HepG2 (cell line): ENCODE results near the gene CTNNA3. TPM values are rescaled to one million over a fixed set of nuclear protein-coding genes. Genes with fewer than 3 reads are reported as not detected.

Source experiments
- ATAC-seq: fragments of 200-7000 bp; cut with Tn5 transposase; 3 replicates; pipeline ENCODE4 v1.9.1; 2020; ENCODE audit warnings: mild to moderate bottlenecking, moderate library complexity
- BruUV-seq: library from RNA; stranded (reverse); fragments of 400-500 nt; replicated peaks from 2 replicates; lab custom pipeline; 2021; lab: Mats Ljungman, UMichigan
- CTCF ChIA-PET: fragments of 300-600 bp; formaldehyde crosslinking; extraction: SDS; loops from one replicate; lab custom pipeline; 2021; ENCODE audit warnings: low total read pairs, inconsistent platforms, low intra/inter-chr PET ratio; lab: Yijun Ruan, JAX
- POLR2A ChIA-PET: fragments of 350-600 bp; sonication (Branson Sonifier 250); formaldehyde crosslinking; loops from one replicate; lab custom pipeline; 2020; ENCODE audit warnings: antibody characterized with exemption, inconsistent platforms; lab: Yijun Ruan, JAX
- DNase-seq: peaks from one replicate; pipeline ENCODE4 v3.0.0-alpha.2; 2015; ENCODE audit warnings: low spot score
- FAIRE-seq: peaks from 3 replicates; lab custom pipeline; 2011; peaks lifted over from hg19 to GRCh38; lab: Jason Lieb, UNC
- H2AFZ ChIP-seq: one replicate; pipeline ENCODE4 v1.6.1; 2011; ENCODE audit warnings: low read length, inconsistent platforms
- H3K27ac ChIP-seq: fragments of 300-600 bp; 3 replicates; pipeline ENCODE4 v1.8.0; 2011; ENCODE audit warnings: mixed run types, mild to moderate bottlenecking, mixed read lengths, low read length, inconsistent platforms; ENCODE audit not compliant: insufficient read depth; ENCODE audit errors: extremely low read length
- H3K27me3 ChIP-seq, 2 experiments: fragments of 200-600 bp in 1 of 2; 2 replicates in 1 of 2; 3 replicates in 1 of 2; pipeline versions ENCODE4 v1.6.0 to v1.8.0; 2011; ENCODE audit warnings: low read length in 2 of 2, mild to moderate bottlenecking in 2 of 2, moderate library complexity in 2 of 2, inconsistent platforms in 1 of 2; ENCODE audit not compliant: insufficient read depth in 2 of 2, control insufficient read depth in 1 of 2
- H3K36me3 ChIP-seq, 2 experiments: fragments of 200-600 bp in 1 of 2; replicated peaks in 1 of 2; 2 replicates in 1 of 2; 3 replicates in 1 of 2; pipeline versions ENCODE4 v1.5.1 to v1.8.0; 2011; ENCODE audit warnings: low read length in 2 of 2, inconsistent platforms in 1 of 2; ENCODE audit not compliant: insufficient read depth in 2 of 2, control insufficient read depth in 1 of 2
- H3K4me1 ChIP-seq: 2 replicates; pipeline ENCODE4 v1.5.1; 2012; ENCODE audit warnings: low read length, inconsistent platforms; ENCODE audit not compliant: insufficient read depth
- H3K4me2 ChIP-seq: 2 replicates; pipeline ENCODE4 v1.6.0; 2011; ENCODE audit warnings: low read depth, low read length, inconsistent platforms
- H3K4me3 ChIP-seq, 3 experiments: fragments of 200-600 bp in 1 of 3; sonication (generic), shearing (Covaris generic) in 1 of 3; replicated peaks in 1 of 3; 2 replicates each; pipeline ENCODE4 v1.5.1; 2011 to 2016; ENCODE audit warnings: low read length in 3 of 3, inconsistent platforms in 2 of 3, low read depth in 2 of 3, mild to moderate bottlenecking in 2 of 3, control low read depth in 1 of 3, mixed read lengths in 1 of 3; ENCODE audit not compliant: insufficient read depth in 1 of 3
- H3K79me2 ChIP-seq: one replicate; pipeline ENCODE4 v1.6.1; 2011; ENCODE audit warnings: low read length, inconsistent platforms; ENCODE audit not compliant: insufficient read depth
- H3K9ac ChIP-seq: 2 replicates; pipeline ENCODE4 v1.6.0; 2011; ENCODE audit warnings: mild to moderate bottlenecking, low read depth, low read length, inconsistent platforms; ENCODE audit not compliant: insufficient read depth
- H3K9me3 ChIP-seq: 2 replicates; pipeline ENCODE4 v1.5.1; 2012; ENCODE audit warnings: mild to moderate bottlenecking, low read length
- H4K20me1 ChIP-seq: 2 replicates; pipeline ENCODE4 v1.6.0; 2011; ENCODE audit warnings: inconsistent platforms, mild to moderate bottlenecking, low read length, moderate library complexity; ENCODE audit not compliant: insufficient read depth
- ATF1 ChIP-seq: IDR thresholded peaks from 2 replicates; pipeline ENCODE4 v1.6.1; 2016; ENCODE audit warnings: mild to moderate bottlenecking, control low read depth
- ISX ChIP-seq: sonication (generic); formaldehyde crosslinking; conservative IDR thresholded peaks from 2 replicates; pipeline ENCODE4 v1.5.0; 2020; ENCODE audit warnings: missing genetic modification reagents
- KLF11 ChIP-seq: IDR thresholded peaks from 2 replicates; pipeline ENCODE4 v1.6.1; 2016; ENCODE audit warnings: missing compliant biosample characterization
- PAX8 ChIP-seq: sonication (generic); formaldehyde crosslinking; IDR thresholded peaks from 2 replicates; pipeline ENCODE4 v1.8.0; 2022; ENCODE audit warnings: mild to moderate bottlenecking, missing genetic modification reagents, borderline replicate concordance
- PITX1 ChIP-seq: sonication (generic); formaldehyde crosslinking; IDR thresholded peaks from 2 replicates; pipeline ENCODE4 v1.5.1; 2020; ENCODE audit warnings: mild to moderate bottlenecking, missing genetic modification reagents
- ZNF251 ChIP-seq: sonication (generic); formaldehyde crosslinking; IDR thresholded peaks from 2 replicates; pipeline ENCODE4 v1.9.0; 2021; ENCODE audit warnings: mild to moderate bottlenecking, missing genetic modification reagents
- ZNF609 ChIP-seq: sonication (generic); formaldehyde crosslinking; IDR thresholded peaks from 2 replicates; pipeline ENCODE4 v1.4.0; 2020; ENCODE audit warnings: mild to moderate bottlenecking, missing genetic modification reagents, borderline replicate concordance
- ZNF891 ChIP-seq: sonication (generic); formaldehyde crosslinking; IDR thresholded peaks from 2 replicates; pipeline ENCODE4 v1.5.0; 2020; ENCODE audit warnings: mild to moderate bottlenecking, missing genetic modification reagents
- WGBS: methylation state at CpG from one replicate; pipeline ENCODE4 v1.1.6; 2017; ENCODE audit warnings: low lambda C conversion rate; 5-methylcytosine and 5-hydroxymethylcytosine counted together
- in situ Hi-C: cut with HindIII; loops from 2 replicates; pipeline ENCODE4 v1.10.0; 2017; ENCODE audit warnings: low pct_unique_long_range_greater_than_20kb; ENCODE audit not compliant: extremely low pct_ligation_motif_present
- intact Hi-C: fragments of 100-400 bp; cut with micrococcal nuclease; formaldehyde crosslinking; loops from one replicate; pipeline ENCODE4 v1.10.0; 2022; ENCODE audit not compliant: unreplicated experiment
- polyA plus RNA-seq, 8 experiments: library from polyadenylated mRNA; depleted of rRNA in 3 of 8; stranded (reverse) in 7 of 8; unstranded in 1 of 8; fragments of >200 nt; fragmentation: Illumina TruSeq in 4 of 8; extraction: Trizol in 4 of 8; gene quantifications; 2 replicates each; pipeline versions ENCODE4 v1.2.1 to v1.2.3, GENCODE V29; 2011 to 2016; ENCODE audit warnings: low read depth in 4 of 8, missing spikeins in 1 of 8, mixed read lengths in 1 of 8; ENCODE audit not compliant: insufficient read depth in 1 of 8
- total RNA-seq, 5 experiments: library from RNA; depleted of rRNA; stranded (reverse); fragments of >200 nt; fragmentation: Illumina TruSeq; extraction: Trizol; gene quantifications; 2 replicates each; pipeline ENCODE4 v1.2.3, GENCODE V29; 2016; ENCODE audit warnings: low read depth in 1 of 5

Gene CTNNA3
- total and polyA plus RNA-seq, 2 of the 13 experiments (the other 11 are each of a cell fraction or from before 2014, with no cell fraction given), result not detected

- Histone ChIP-seq H3K27me3 (no peaks in the 10 kb centered on the region), H3K36me3 (no peaks in the 10 kb centered on the region), H3K27ac (no peak overlapping the region), H3K79me2 (no peaks in the 10 kb centered on the region), H3K4me3 (no peak overlapping the region), H4K20me1 (no peaks in the 10 kb centered on the region), H2AFZ (no peak overlapping the region), H3K4me2 (no peak overlapping the region), H3K9ac (no peak overlapping the region), H3K4me1 (no peaks in the 10 kb centered on the region), H3K9me3 (peaks cover 62% of the 10 kb centered on the region)
- FAIRE-seq (no peak), DNase-seq (no peak), ATAC-seq (no peak)
- intact Hi-C loops (no loop called here), in situ Hi-C loops (no loop called here)
- 0% methylated on average over 1 of the region's 1 CpG for WGBS
- BruUV-seq, result no TSS peak
- CTCF ChIA-PET, result no interaction called here
- POLR2A ChIA-PET, result no interaction called here
- TF ChIP-seq ZNF891 (CRISPR knock-in tag) (no peak), KLF11 (no peak), PITX1 (CRISPR knock-in tag) (no peak), ZNF251 (CRISPR knock-in tag) (no peak), ISX (no peak), ATF1 (CRISPR knock-in tag) (no peak), ZNF609 (CRISPR knock-in tag) (no peak), PAX8 (no peak)
Observed at GRCh38 chr10:66457629-66458028, 1238.4 kb downstream of the CTNNA3 start.
